ENCODE data around the gene GRK5.

- TF ChIP-seq GATA1 (IDR thresholded peaks at IDR 0.05; ENCODE audit: low read depth, low read length) (no peak), POLR2A (IDR thresholded peaks at IDR 0.05; ENCODE audit: low read length) (no peak)
Observed at GRCh38 chr10:119320981-119321380, 113.6 kb downstream of the GRK5 start.

Measured in erythroblast (primary cell).